Stimulated activated CD4-positive, alpha-beta T cell treated with anti-CD3 and anti-CD28 coated beads, Interleukin-1b, Interleukin-23, amount 100 ng/mL, for 48 hours (primary cell): ENCODE data around the gene BRICD5.
"Not testable (repeated sequence)": the region's sequence is repeated elsewhere in the genome, so short reads cannot be mapped to it uniquely, and the experiment has no call there.

ENCODE experiments used
- DNase-seq: peaks from one replicate; pipeline ENCODE4 v3.0.0-alpha.2; 2020

The BRICD5 gene

GRCh38 chr16:2214719-2214968 lies 4.0 kb upstream of the BRICD5 start, which contains the start of gene PGP:
Gene PGP, minus strand, starts transcription at chr16:2214840. Its CDS starts 63 bp downstream, at chr16:2214777.
- DNase-seq = no peak

- DNase-seq = no peak
These were observed 3.4 kb upstream of the BRICD5 start for GRCh38 chr16:2213817-2214718.

- no peak for DNase-seq
These were observed 2.0 kb upstream of the BRICD5 start for GRCh38 chr16:2212362-2213324.

GRCh38 chr16:2211923-2212347 lies 1.3 kb upstream of the BRICD5 start:
- no peak for DNase-seq

GRCh38 chr16:2210009-2210332 lies 692 bp downstream of the BRICD5 start:
- DNase-seq = no peak

GRCh38 chr16:2209258-2210008 lies 1.2 kb downstream of the BRICD5 start:
- no peak for DNase-seq

- no peak for DNase-seq
These were observed 1.9 kb downstream of the BRICD5 start for GRCh38 chr16:2208772-2209171.

- no peak for DNase-seq
These were observed 2.4 kb downstream of the BRICD5 start for GRCh38 chr16:2208308-2208707.

- DNase-seq = no peak
These were observed 2.8 kb downstream of the BRICD5 start for GRCh38 chr16:2207872-2208271.

GRCh38 chr16:2206780-2207433 lies 3.8 kb downstream of the BRICD5 start:
- no peak for DNase-seq

GRCh38 chr16:2206420-2206779 lies 4.3 kb downstream of the BRICD5 start:
- no peak for DNase-seq

- DNase-seq = no peak
These were observed 4.7 kb downstream of the BRICD5 start for GRCh38 chr16:2205967-2206313.

- DNase-seq = peak; percentile 85
These were observed 5.3 kb downstream of the BRICD5 start, which contains the start of gene MLST8 for GRCh38 chr16:2205104-2205966. Gene MLST8, plus strand, starts transcription at chr16:2205454. Its CDS starts 632 bp downstream, at chr16:2206086.

GRCh38 chr16:2204416-2205103 lies 6.1 kb downstream of the BRICD5 start:
- no peak for DNase-seq

GRCh38 chr16:2203119-2203688 lies 7.5 kb downstream of the BRICD5 start:
- not testable (repeated sequence) for DNase-seq

- no peak for DNase-seq
These were observed 10.3 kb downstream of the BRICD5 start for GRCh38 chr16:2200313-2200712.

- no peak for DNase-seq
These were observed 11.0 kb downstream of the BRICD5 start for GRCh38 chr16:2199621-2200139.

GRCh38 chr16:2199095-2199494 lies 11.6 kb downstream of the BRICD5 start:
- no peak for DNase-seq

- no peak for DNase-seq
These were observed 12.4 kb downstream of the BRICD5 start for GRCh38 chr16:2198283-2198682.

- DNase-seq = no peak
These were observed 12.9 kb downstream of the BRICD5 start for GRCh38 chr16:2197765-2198164.
